ENCODE results near the gene PIAS1.

DNA sequence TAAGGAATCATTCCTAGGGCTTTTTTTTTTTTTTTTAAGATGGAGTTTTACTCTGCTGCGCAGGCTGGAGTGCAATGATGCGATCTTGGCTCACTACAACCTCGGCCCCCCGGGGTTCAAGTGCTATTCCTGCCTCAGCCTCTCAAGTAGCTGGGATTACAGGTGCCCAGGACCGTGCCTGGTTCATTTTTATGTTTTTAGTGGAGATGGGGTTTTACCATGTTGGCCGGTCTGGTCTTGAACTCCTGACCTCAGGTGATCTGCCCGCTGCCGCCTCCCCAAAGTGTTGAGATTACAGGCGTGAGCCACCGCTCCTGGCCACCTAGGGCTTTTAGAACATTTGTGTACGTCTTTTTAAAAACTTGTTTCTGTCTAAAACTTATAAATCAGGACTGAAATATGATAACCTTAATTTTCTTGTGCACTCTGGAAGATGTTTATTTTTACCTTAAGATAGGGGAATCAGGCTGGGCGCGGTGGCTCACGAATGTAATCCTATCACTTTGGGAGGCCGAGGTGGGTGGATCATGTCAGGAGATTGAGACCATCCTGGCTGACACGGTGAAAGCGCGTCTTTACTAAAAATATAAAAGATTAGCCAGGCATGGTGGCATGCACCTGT, 21.8 kb downstream of the PIAS1 start:
- TF ChIP-seq, protein P1, sequence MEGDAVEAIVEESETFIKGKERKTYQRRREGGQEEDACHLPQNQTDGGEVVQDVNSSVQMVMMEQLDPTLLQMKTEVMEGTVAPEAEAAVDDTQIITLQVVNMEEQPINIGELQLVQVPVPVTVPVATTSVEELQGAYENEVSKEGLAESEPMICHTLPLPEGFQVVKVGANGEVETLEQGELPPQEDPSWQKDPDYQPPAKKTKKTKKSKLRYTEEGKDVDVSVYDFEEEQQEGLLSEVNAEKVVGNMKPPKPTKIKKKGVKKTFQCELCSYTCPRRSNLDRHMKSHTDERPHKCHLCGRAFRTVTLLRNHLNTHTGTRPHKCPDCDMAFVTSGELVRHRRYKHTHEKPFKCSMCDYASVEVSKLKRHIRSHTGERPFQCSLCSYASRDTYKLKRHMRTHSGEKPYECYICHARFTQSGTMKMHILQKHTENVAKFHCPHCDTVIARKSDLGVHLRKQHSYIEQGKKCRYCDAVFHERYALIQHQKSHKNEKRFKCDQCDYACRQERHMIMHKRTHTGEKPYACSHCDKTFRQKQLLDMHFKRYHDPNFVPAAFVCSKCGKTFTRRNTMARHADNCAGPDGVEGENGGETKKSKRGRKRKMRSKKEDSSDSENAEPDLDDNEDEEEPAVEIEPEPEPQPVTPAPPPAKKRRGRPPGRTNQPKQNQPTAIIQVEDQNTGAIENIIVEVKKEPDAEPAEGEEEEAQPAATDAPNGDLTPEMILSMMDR (conservative IDR thresholded peaks at IDR 0.05; ENCODE audit: low read length) = no peak
- TF ChIP-seq EZH2phosphoT487 (IDR thresholded peaks at IDR 0.05; ENCODE audit: borderline replicate concordance, low read depth, low read length) = no peak
